IPS-15b (cell line): Measurements from ENCODE around the gene CA14.
"Not testable (repeated sequence)": the region's sequence is repeated elsewhere in the genome, so short reads cannot be mapped to it uniquely, and the experiment has no call there.

ENCODE experiments used
- H3K27me3 ChIP-seq: one replicate; pipeline ENCODE4 v1.6.1; 2013; ENCODE audit warnings: low read length; ENCODE audit not compliant: control insufficient read depth, insufficient read depth
- H3K36me3 ChIP-seq: one replicate; pipeline ENCODE4 v1.6.1; 2013; ENCODE audit warnings: low read length; ENCODE audit not compliant: control insufficient read depth, insufficient read depth
- H3K4me1 ChIP-seq: one replicate; pipeline ENCODE4 v1.6.1; 2013; ENCODE audit warnings: mild to moderate bottlenecking, low read length; ENCODE audit not compliant: control insufficient read depth, insufficient read depth
- H3K4me3 ChIP-seq: one replicate; pipeline ENCODE4 v1.5.1; 2013; ENCODE audit warnings: low read depth, low read length
- H3K9ac ChIP-seq: one replicate; pipeline ENCODE4 v1.6.1; 2013; ENCODE audit warnings: low read depth, mild to moderate bottlenecking, low read length
- H3K9me3 ChIP-seq: one replicate; pipeline ENCODE4 v1.6.1; 2013; ENCODE audit warnings: mild to moderate bottlenecking, low read length; ENCODE audit not compliant: control insufficient read depth, insufficient read depth

CA14 gene

GRCh38 chr1:150226486-150226885 lies 31.1 kb upstream of the CA14 start:
- peaks cover 10% of the 10 kb centered on the region for H3K36me3 ChIP-seq
- H3K4me1 ChIP-seq: no peaks in the 10 kb centered on the region
- H3K4me3 ChIP-seq: no peak overlapping the region
- no peaks in the 10 kb centered on the region for H3K27me3 ChIP-seq
- H3K9me3 ChIP-seq: no peaks in the 10 kb centered on the region
- H3K9ac ChIP-seq: no peak overlapping the region

DNA sequence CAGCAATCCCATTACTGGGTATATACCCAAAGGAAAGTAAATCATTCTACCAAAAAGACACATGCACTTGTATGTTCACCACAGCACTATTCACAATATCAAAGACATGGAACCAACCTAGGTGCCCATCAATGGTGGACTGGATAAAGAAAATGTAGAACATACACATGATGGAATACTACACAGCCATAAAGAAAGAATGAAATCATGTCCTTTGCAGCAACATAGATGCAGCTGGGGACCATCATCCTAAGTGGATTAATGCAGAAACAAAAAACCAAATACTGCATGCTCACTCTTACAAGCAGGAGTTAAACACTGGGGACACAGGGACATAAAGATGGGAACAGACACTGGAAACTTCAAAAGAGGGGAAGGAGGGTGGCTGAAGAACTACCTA lies 30.3 kb upstream of the CA14 start:
- no peak overlapping the region for H3K4me3 ChIP-seq
- no peaks in the 10 kb centered on the region for H3K27me3 ChIP-seq
- H3K9me3 ChIP-seq: no peaks in the 10 kb centered on the region
- no peaks in the 10 kb centered on the region for H3K4me1 ChIP-seq
- peaks cover 10% of the 10 kb centered on the region for H3K36me3 ChIP-seq
- H3K9ac ChIP-seq: no peak overlapping the region

DNA sequence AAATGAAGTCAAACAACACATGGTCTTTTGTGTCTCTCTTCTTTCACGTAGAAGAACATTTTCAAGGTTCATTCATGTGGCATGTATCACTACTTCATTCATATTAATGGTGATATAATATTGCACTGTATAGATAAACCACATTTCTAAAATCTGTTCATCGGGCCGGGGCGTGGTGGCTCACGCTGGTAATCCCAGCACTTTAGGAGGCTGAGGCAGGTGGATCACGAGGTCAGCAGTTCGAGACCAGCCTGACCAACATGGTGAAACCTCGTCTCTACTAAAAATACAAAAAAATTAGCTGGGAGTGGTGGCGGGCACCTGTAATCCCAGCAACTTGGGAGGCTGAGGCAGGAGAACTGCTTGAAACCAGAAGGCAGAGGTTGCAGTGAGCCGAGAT lies 29.3 kb upstream of the CA14 start:
- H3K27me3 ChIP-seq, H3K4me3 ChIP-seq, H3K9ac ChIP-seq, H3K9me3 ChIP-seq, H3K4me1 ChIP-seq: not testable (repeated sequence)
- peaks cover 10% of the 10 kb centered on the region for H3K36me3 ChIP-seq

DNA sequence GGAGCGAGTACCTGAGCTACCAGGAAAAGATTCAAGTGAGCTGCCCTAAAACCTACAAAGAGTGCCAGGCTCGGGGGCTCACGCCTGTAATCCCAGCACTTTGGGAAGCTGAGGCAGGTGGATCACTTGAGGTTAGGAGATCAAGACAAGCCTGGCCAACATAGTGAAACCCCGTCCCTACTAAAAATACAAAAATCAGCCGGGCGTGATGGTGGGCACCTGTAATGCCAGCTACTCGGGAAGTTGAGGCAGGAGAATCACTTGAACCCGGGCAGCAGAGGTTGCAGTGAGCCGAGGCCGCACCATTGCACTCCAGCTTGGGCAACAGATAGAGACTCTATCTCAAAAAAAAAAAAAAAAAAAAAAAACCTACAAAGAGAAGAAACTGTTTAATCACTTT lies 24.7 kb upstream of the CA14 start:
- H3K4me3 ChIP-seq, H3K4me1 ChIP-seq, H3K9me3 ChIP-seq, H3K9ac ChIP-seq, H3K27me3 ChIP-seq, H3K36me3 ChIP-seq: not testable (repeated sequence)

- Histone ChIP-seq H3K36me3 (peaks cover 5% of the 10 kb centered on the region), H3K9ac (peak overlapping the region; percentile 41), H3K9me3 (no peaks in the 10 kb centered on the region), H3K27me3 (no peaks in the 10 kb centered on the region), H3K4me1 (no peaks in the 10 kb centered on the region), H3K4me3 (peak overlapping the region; percentile 98)
Measured at GRCh38 chr1:150233359-150234308, 23.9 kb upstream of the CA14 start.

GRCh38 chr1:150234309-150234565 lies 23.3 kb upstream of the CA14 start:
- Histone ChIP-seq H3K36me3 (peaks cover 5% of the 10 kb centered on the region), H3K4me3 (peak overlapping the region; percentile 98), H3K27me3 (no peaks in the 10 kb centered on the region), H3K9me3 (no peaks in the 10 kb centered on the region), H3K9ac (peak overlapping the region; percentile 96), H3K4me1 (no peaks in the 10 kb centered on the region)

GRCh38 chr1:150234566-150235293 lies 22.8 kb upstream of the CA14 start:
- peak overlapping the region; percentile 96 for H3K9ac ChIP-seq
- no peaks in the 10 kb centered on the region for H3K27me3 ChIP-seq
- H3K36me3 ChIP-seq: peaks cover 5% of the 10 kb centered on the region
- no peaks in the 10 kb centered on the region for H3K9me3 ChIP-seq
- H3K4me1 ChIP-seq: no peaks in the 10 kb centered on the region
- peak overlapping the region; percentile 98 for H3K4me3 ChIP-seq

DNA sequence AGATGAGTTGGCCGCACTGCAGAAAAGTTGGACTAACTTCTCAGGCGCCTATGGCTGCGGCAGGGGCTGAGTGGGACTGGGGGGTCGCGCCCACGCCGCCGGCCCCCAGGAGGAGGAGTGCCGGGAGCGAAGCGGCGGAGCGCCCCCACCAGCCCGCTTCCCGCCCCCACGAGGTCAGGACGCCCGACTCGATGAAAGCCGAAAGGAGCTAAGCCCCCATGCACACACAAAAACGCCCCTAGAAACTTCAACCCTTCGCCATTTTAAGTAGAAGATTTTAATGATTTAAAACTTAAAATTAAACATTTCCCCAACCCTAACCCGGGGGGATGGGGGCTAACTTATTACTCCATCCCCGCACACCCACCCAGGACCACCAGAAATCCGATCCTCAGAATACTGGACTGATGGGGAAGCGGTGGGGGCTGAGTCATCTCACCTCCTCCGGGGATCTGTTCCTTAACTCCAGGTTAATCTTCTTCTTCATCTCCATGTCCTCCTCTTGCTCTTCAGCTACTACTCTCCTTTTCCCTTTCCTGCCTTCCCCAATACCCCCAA lies 22.2 kb upstream of the CA14 start:
- Histone ChIP-seq H3K9ac (peak overlapping the region; percentile 96), H3K9me3 (no peaks in the 10 kb centered on the region), H3K4me3 (peak overlapping the region; percentile 98), H3K27me3 (no peaks in the 10 kb centered on the region), H3K36me3 (peaks cover 5% of the 10 kb centered on the region), H3K4me1 (no peaks in the 10 kb centered on the region)

- Histone ChIP-seq H3K9me3 (no peaks in the 10 kb centered on the region), H3K4me1 (no peaks in the 10 kb centered on the region), H3K36me3 (peaks cover 5% of the 10 kb centered on the region), H3K27me3 (no peaks in the 10 kb centered on the region), H3K9ac (peak within 1 kb of the TSS; percentile 96), H3K4me3 (peak within 1 kb of the TSS; percentile 98)
Measured at GRCh38 chr1:150235852-150236613, 21.5 kb upstream of the CA14 start, which contains the start of gene ANP32E. Gene ANP32E, minus strand, starts transcription at chr1:150236112. Its CDS starts 326 bp downstream, at chr1:150235786.

- Histone ChIP-seq H3K4me3 (peak overlapping the region; percentile 98), H3K27me3 (no peaks in the 10 kb centered on the region), H3K9me3 (no peaks in the 10 kb centered on the region), H3K36me3 (peaks cover 5% of the 10 kb centered on the region), H3K9ac (peak overlapping the region; percentile 27), H3K4me1 (no peaks in the 10 kb centered on the region)
Measured at GRCh38 chr1:150236614-150237100, 20.9 kb upstream of the CA14 start.

DNA sequence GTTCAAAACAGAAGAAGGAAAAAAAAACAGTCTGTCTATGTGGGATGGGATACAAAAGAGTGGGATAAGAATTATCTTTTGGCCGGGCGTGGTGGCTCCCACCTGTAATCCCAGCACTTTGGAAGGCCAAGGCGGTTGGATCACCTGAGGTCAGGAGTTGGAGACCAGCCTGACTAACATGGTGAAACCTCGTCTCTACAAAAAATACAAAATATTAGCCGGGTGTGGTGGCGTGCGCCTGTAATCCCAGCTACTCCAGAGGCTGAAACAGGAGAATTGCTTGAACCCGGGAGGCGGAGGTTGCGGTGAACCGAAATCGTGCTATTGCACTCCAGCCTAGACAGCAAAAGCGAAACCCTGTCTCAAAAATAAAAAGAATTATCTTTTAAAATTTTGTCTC lies 20.4 kb upstream of the CA14 start:
- not testable (repeated sequence) for H3K27me3 ChIP-seq, H3K4me3 ChIP-seq, H3K9ac ChIP-seq, H3K36me3 ChIP-seq, H3K9me3 ChIP-seq, H3K4me1 ChIP-seq
